ENCODE data around the gene ARVCF. TPM values are rescaled to one million over a fixed set of nuclear protein-coding genes. Genes with fewer than 3 reads are reported as not detected.
A peak's percentile ranks its signal among the peaks of the same experiment; 100 is the strongest.

Gene ARVCF
- total RNA-seq, 3 donors from 2014 or later (not counting 1 experiment from before 2014, with no cell fraction given), result 37.8 to 62.0 (median 38.7) TPM

DNA sequence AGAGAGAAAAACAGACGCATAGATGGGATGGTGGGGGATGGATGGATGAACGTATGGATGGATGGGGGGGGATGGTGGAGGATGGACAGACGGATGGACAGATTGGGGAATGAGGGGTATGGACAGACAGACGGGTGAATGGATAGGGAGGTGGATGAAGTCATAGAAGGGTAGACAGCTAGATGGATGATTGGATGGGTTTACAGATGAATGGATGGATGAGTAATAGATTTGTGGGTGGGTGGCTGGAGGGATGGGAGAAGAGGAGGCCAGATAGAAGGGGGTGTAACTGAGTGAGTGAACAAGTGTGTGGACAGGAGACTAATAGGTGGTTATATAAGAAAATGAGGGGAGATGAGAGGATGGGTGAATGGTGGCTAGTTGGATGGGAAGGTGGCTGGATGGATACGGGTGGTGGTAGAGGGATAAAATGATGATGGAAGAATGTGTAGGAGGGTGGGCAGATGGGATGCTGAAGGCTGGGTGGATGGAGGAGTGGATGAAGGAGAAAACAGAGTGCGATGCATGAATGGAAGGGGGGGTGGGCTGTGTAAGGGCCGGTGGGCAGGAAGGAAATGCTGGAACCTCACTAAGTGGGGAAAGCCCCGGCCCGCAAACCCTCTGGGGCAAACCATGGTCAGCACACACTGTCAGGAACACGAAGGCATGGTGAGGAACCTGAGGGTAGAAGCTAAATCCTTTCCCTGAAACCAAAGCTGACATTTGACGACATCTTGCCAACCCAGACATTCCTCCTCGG lies 21.6 kb downstream of the ARVCF start:
- 80% methylated on average over 12 of the region's 12 CpGs for WGBS (ENCODE audit: insufficient coverage)
- peak overlapping the region in 1 of 2 donors; percentile 27 for H3K27ac Mint-ChIP-seq

DNA sequence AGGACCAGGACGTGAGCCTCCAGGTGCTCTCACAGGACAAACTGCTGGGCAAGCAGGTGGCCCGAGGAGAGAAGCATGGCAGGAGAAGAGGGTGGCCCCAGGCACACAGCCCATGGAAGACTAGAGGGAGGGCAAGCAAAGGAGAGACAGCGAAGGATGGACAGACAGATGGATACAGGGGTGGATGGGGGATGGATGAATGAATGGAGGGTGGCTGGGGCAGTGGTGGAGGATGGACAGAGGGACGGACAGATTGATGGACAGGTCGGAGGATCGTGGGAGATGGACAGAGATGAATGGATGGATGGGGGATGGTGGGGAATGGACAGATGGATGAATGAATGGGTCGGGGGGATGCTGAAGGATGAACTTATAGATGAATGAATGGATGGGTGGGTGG lies 22.7 kb downstream of the ARVCF start:
- H3K27me3 ChIP-seq (ENCODE audit: control insufficient read depth, insufficient read depth, low read length), result no peaks in the 10 kb centered on the region
- H3K4me1 ChIP-seq (ENCODE audit: control insufficient read depth, insufficient read depth, low read length), result no peaks in the 10 kb centered on the region
- no peaks in the 10 kb centered on the region for H3K36me3 Mint-ChIP-seq
- H3K4me3 Mint-ChIP-seq, result no peak overlapping the region
- no peaks in the 10 kb centered on the region for H3K4me1 Mint-ChIP-seq
- WGBS (ENCODE audit: insufficient coverage), result 94% methylated on average over 7 of the region's 7 CpGs
- no peak overlapping the region for H3K27ac Mint-ChIP-seq
- ATAC-seq, result no peak
- H3K4me3 ChIP-seq (ENCODE audit: low read length), result no peak overlapping the region
- TF ChIP-seq, protein P1, sequence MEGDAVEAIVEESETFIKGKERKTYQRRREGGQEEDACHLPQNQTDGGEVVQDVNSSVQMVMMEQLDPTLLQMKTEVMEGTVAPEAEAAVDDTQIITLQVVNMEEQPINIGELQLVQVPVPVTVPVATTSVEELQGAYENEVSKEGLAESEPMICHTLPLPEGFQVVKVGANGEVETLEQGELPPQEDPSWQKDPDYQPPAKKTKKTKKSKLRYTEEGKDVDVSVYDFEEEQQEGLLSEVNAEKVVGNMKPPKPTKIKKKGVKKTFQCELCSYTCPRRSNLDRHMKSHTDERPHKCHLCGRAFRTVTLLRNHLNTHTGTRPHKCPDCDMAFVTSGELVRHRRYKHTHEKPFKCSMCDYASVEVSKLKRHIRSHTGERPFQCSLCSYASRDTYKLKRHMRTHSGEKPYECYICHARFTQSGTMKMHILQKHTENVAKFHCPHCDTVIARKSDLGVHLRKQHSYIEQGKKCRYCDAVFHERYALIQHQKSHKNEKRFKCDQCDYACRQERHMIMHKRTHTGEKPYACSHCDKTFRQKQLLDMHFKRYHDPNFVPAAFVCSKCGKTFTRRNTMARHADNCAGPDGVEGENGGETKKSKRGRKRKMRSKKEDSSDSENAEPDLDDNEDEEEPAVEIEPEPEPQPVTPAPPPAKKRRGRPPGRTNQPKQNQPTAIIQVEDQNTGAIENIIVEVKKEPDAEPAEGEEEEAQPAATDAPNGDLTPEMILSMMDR (IDR thresholded peaks at IDR 0.05), result no peak
- no peaks in the 10 kb centered on the region for H3K9me3 ChIP-seq (ENCODE audit: control insufficient read depth, insufficient read depth, low read length)
- DNase-seq, result no peak
- no peak overlapping the region for H3K27ac ChIP-seq (ENCODE audit: low read length)
- no peaks in the 10 kb centered on the region for H3K36me3 ChIP-seq (ENCODE audit: control insufficient read depth, insufficient read depth, low read length)
- H3K9me3 Mint-ChIP-seq, result no peaks in the 10 kb centered on the region
- intact Hi-C loops (cut with micrococcal nuclease), result no loop called here
- no peaks in the 10 kb centered on the region for H3K27me3 Mint-ChIP-seq (ENCODE audit: low read depth in 2 of 2)

More for the DNA sequence above, 21.6 kb downstream of the ARVCF start:
- no peaks in the 10 kb centered on the region for H3K4me1 ChIP-seq (ENCODE audit: control insufficient read depth, insufficient read depth, low read length)
- DNase-seq, result no peak
- no peaks in the 10 kb centered on the region for H3K9me3 ChIP-seq (ENCODE audit: control insufficient read depth, insufficient read depth, low read length)
- TF ChIP-seq, protein P1 (IDR thresholded peaks at IDR 0.05), result no peak
- intact Hi-C loops (cut with micrococcal nuclease), result no loop called here
- H3K27me3 Mint-ChIP-seq (ENCODE audit: low read depth in 2 of 2), result no peaks in the 10 kb centered on the region
- no peak overlapping the region for H3K4me3 ChIP-seq (ENCODE audit: low read length)
- ATAC-seq, result no peak
- no peak overlapping the region for H3K4me3 Mint-ChIP-seq
- no peaks in the 10 kb centered on the region for H3K36me3 ChIP-seq (ENCODE audit: control insufficient read depth, insufficient read depth, low read length)
- H3K27ac ChIP-seq (ENCODE audit: low read length), result no peak overlapping the region
- no peaks in the 10 kb centered on the region for H3K4me1 Mint-ChIP-seq
- no peaks in the 10 kb centered on the region for H3K27me3 ChIP-seq (ENCODE audit: control insufficient read depth, insufficient read depth, low read length)
- no peaks in the 10 kb centered on the region for H3K9me3 Mint-ChIP-seq
- H3K36me3 Mint-ChIP-seq, result no peaks in the 10 kb centered on the region

DNA sequence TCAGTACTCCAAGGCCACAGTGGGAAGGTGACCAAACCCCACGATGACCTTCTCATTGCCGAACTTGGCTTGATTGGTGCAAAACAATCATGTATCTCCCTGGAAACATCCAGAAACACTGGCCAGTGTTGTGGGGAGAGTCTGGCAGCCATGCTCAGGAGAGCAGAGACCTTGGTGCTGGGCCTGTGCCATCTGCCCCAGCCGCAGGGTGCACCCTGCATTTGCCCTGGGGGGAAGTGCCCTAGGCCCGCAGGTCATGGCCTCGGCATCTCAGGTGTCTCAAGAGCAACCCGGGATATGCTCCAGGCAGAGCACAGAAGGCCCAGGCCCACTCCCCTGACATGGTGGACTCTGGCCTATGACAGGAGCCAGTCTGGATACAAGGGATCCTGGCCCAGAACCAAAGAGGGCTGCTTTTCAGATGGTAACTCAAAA lies 23.7 kb downstream of the ARVCF start:
- no peaks in the 10 kb centered on the region for H3K9me3 ChIP-seq (ENCODE audit: control insufficient read depth, insufficient read depth, low read length)
- 92% methylated on average over 6 of the region's 6 CpGs for WGBS (ENCODE audit: insufficient coverage)

More for the DNA sequence above, 23.7 kb downstream of the ARVCF start:
- Histone ChIP-seq H3K4me1 (ENCODE audit: control insufficient read depth, insufficient read depth, low read length) (no peaks in the 10 kb centered on the region), H3K4me3 (ENCODE audit: low read length) (no peak overlapping the region), H3K27ac (ENCODE audit: low read length) (no peak overlapping the region), H3K27me3 (ENCODE audit: control insufficient read depth, insufficient read depth, low read length) (no peaks in the 10 kb centered on the region), H3K36me3 (ENCODE audit: control insufficient read depth, insufficient read depth, low read length) (no peaks in the 10 kb centered on the region)
- Mint-ChIP-seq H3K4me1 (no peaks in the 10 kb centered on the region), H3K27ac (no peak overlapping the region), H3K36me3 (no peaks in the 10 kb centered on the region), H3K27me3 (ENCODE audit: low read depth in 2 of 2) (no peaks in the 10 kb centered on the region), H3K4me3 (no peak overlapping the region), H3K9me3 (no peaks in the 10 kb centered on the region)
- ATAC-seq (no peak), DNase-seq (no peak)
- intact Hi-C loops (cut with micrococcal nuclease), result no loop called here
- TF ChIP-seq, protein P1 (IDR thresholded peaks at IDR 0.05), result no peak

All from natural killer cell (primary cell).